MM.1S (cell line): Measurements from ENCODE around the gene TMEM163.

ENCODE experiments used
- DNase-seq: peaks from one replicate; pipeline ENCODE4 v3.0.0-alpha.2; 2015
- H2AFZ ChIP-seq: fragments of 300-600 bp; sonication (generic); 2 replicates; pipeline ENCODE4 v1.6.0; 2016; ENCODE audit warnings: antibody characterized with exemption, low read length
- H3F3A ChIP-seq: fragments of 300-600 bp; sonication (generic); 2 replicates; pipeline ENCODE4 v1.6.1; 2016; ENCODE audit warnings: mild to moderate bottlenecking, antibody characterized with exemption, low read length, moderate library complexity, mixed read lengths; ENCODE audit not compliant: insufficient read depth
- H3K27ac ChIP-seq: fragments of 300-600 bp; sonication (generic); 2 replicates; pipeline ENCODE4 v1.5.1; 2016; ENCODE audit warnings: mild to moderate bottlenecking, low read length
- H3K27me3 ChIP-seq: fragments of 300-600 bp; sonication (generic); replicated peaks from 2 replicates; pipeline ENCODE4 v1.6.0; 2016; ENCODE audit warnings: low read length; ENCODE audit not compliant: insufficient read depth
- H3K36me3 ChIP-seq: fragments of 300-600 bp; sonication (generic); replicated peaks from 2 replicates; pipeline ENCODE4 v1.6.1; 2016; ENCODE audit warnings: mild to moderate bottlenecking, low read length, mixed read lengths; ENCODE audit not compliant: insufficient read depth
- H3K4me1 ChIP-seq: fragments of 300-600 bp; sonication (generic); 2 replicates; pipeline ENCODE4 v1.6.1; 2016; ENCODE audit warnings: low read length, mixed read lengths
- H3K4me2 ChIP-seq: fragments of 300-600 bp; sonication (generic); 2 replicates; pipeline ENCODE4 v1.6.0; 2016; ENCODE audit warnings: low read depth, low read length
- H3K4me3 ChIP-seq: fragments of 300-600 bp; sonication (generic); 2 replicates; pipeline ENCODE4 v1.5.1; 2016; ENCODE audit warnings: low read length, mixed read lengths
- H3K79me2 ChIP-seq: fragments of 300-600 bp; sonication (generic); 2 replicates; pipeline ENCODE4 v1.6.1; 2016; ENCODE audit warnings: mixed run types, low read length, mixed read lengths
- H3K9ac ChIP-seq: fragments of 300-600 bp; sonication (generic); 2 replicates; pipeline ENCODE4 v1.6.1; 2016; ENCODE audit warnings: low read length, mixed read lengths
- H3K9me2 ChIP-seq: fragments of 300-600 bp; sonication (generic); replicated peaks from 2 replicates; pipeline ENCODE4 v1.6.1; 2016; ENCODE audit warnings: mild to moderate bottlenecking, low read length, mixed read lengths; ENCODE audit not compliant: insufficient read depth
- H3K9me3 ChIP-seq: fragments of 300-600 bp; sonication (generic); replicated peaks from 2 replicates; pipeline ENCODE4 v1.6.1; 2016; ENCODE audit warnings: mild to moderate bottlenecking, low read length, mixed read lengths; ENCODE audit not compliant: insufficient read depth
- H4K20me1 ChIP-seq: fragments of 300-600 bp; sonication (generic); 2 replicates; pipeline ENCODE4 v1.6.1; 2016; ENCODE audit warnings: mild to moderate bottlenecking, low read length, moderate library complexity, mixed read lengths; ENCODE audit not compliant: insufficient read depth
- CTCF ChIP-seq: fragments of 300-600 bp; sonication (generic); IDR thresholded peaks from 2 replicates; pipeline ENCODE4 v1.5.1; 2016; ENCODE audit warnings: antibody characterized with exemption, low read length, mixed read lengths
- EZH2 ChIP-seq: fragments of 300-600 bp; sonication (generic); optimal IDR thresholded peaks from 2 replicates; pipeline ENCODE3; 2017; ENCODE audit warnings: low read depth, mild to moderate bottlenecking, antibody characterized with exemption, low read length, mixed read lengths
- EZH2phosphoT487 ChIP-seq: fragments of 300-600 bp; sonication (generic); IDR thresholded peaks from 2 replicates; pipeline ENCODE4 v1.6.1; 2018; ENCODE audit warnings: antibody characterized with exemption, low read length

Gene TMEM163

GRCh38 chr2:134408386-134408785 is 310.4 kb downstream of the TMEM163 start:
- Histone ChIP-seq H3K27ac (peak overlapping the region; percentile 94), H3K79me2 (peaks cover 39% of the 10 kb centered on the region), H3K4me3 (peak overlapping the region; percentile 14), H3K4me1 (peaks cover 77% of the 10 kb centered on the region), H2AFZ (no peak overlapping the region), H3K4me2 (peak overlapping the region; percentile 65), H3K27me3 (no peaks in the 10 kb centered on the region), H3K9ac (peak overlapping the region; percentile 62), H3F3A (peaks cover 72% of the 10 kb centered on the region), H3K9me2 (no peaks in the 10 kb centered on the region), H4K20me1 (no peaks in the 10 kb centered on the region), H3K9me3 (no peaks in the 10 kb centered on the region), H3K36me3 (no peaks in the 10 kb centered on the region; the same call in 1 of the 2 replicates)
- DNase-seq, result peak; percentile 61
- TF ChIP-seq EZH2phosphoT487 (no peak), CTCF (no peak), EZH2 (no peak)

- peak overlapping the region; percentile 62 for H3K9ac ChIP-seq
- no peak overlapping the region for H3K4me3 ChIP-seq
- peak overlapping the region; percentile 94 for H3K27ac ChIP-seq
- H3K36me3 ChIP-seq, result no peaks in the 10 kb centered on the region
- H3K4me1 ChIP-seq, result peaks cover 72% of the 10 kb centered on the region
- DNase-seq, result peak; percentile 18
- peak overlapping the region; percentile 65 for H3K4me2 ChIP-seq
- H3K9me3 ChIP-seq, result no peaks in the 10 kb centered on the region
- H3F3A ChIP-seq, result peaks cover 72% of the 10 kb centered on the region
- H3K79me2 ChIP-seq, result peaks cover 30% of the 10 kb centered on the region
- TF ChIP-seq EZH2, result no peak
- TF ChIP-seq CTCF, result no peak
- TF ChIP-seq EZH2phosphoT487, result no peak
- H3K27me3 ChIP-seq, result no peaks in the 10 kb centered on the region
- H4K20me1 ChIP-seq, result no peaks in the 10 kb centered on the region
- no peaks in the 10 kb centered on the region for H3K9me2 ChIP-seq
- H2AFZ ChIP-seq, result no peak overlapping the region
Measured at GRCh38 chr2:134407154-134407890, 311.5 kb downstream of the TMEM163 start.

- Histone ChIP-seq H3K9me2 (no peaks in the 10 kb centered on the region), H2AFZ (no peak overlapping the region), H3K9me3 (no peaks in the 10 kb centered on the region), H3K27ac (peak overlapping the region; percentile 94), H4K20me1 (no peaks in the 10 kb centered on the region), H3K4me2 (peak overlapping the region; percentile 65; the same call in 1 of the 2 replicates), H3K4me3 (no peak overlapping the region), H3K79me2 (peaks cover 30% of the 10 kb centered on the region), H3K36me3 (no peaks in the 10 kb centered on the region), H3K4me1 (peaks cover 68% of the 10 kb centered on the region), H3F3A (peaks cover 66% of the 10 kb centered on the region), H3K9ac (peak overlapping the region; percentile 62), H3K27me3 (no peaks in the 10 kb centered on the region)
- peak; percentile 89 for DNase-seq
- no peak for TF ChIP-seq EZH2phosphoT487
- TF ChIP-seq EZH2, result no peak
- TF ChIP-seq CTCF, result no peak
Measured at GRCh38 chr2:134406736-134407135, 312.1 kb downstream of the TMEM163 start.
